HG02973 (cell line): ENCODE results near the gene TNK2.

ENCODE experiments used
- ATAC-seq: cut with Tn5 transposase; IDR thresholded peaks from one replicate; pipeline ENCODE4 v1.9.1; 2021; ENCODE audit warnings: moderate library complexity; ENCODE audit not compliant: unreplicated experiment

Gene TNK2

DNA sequence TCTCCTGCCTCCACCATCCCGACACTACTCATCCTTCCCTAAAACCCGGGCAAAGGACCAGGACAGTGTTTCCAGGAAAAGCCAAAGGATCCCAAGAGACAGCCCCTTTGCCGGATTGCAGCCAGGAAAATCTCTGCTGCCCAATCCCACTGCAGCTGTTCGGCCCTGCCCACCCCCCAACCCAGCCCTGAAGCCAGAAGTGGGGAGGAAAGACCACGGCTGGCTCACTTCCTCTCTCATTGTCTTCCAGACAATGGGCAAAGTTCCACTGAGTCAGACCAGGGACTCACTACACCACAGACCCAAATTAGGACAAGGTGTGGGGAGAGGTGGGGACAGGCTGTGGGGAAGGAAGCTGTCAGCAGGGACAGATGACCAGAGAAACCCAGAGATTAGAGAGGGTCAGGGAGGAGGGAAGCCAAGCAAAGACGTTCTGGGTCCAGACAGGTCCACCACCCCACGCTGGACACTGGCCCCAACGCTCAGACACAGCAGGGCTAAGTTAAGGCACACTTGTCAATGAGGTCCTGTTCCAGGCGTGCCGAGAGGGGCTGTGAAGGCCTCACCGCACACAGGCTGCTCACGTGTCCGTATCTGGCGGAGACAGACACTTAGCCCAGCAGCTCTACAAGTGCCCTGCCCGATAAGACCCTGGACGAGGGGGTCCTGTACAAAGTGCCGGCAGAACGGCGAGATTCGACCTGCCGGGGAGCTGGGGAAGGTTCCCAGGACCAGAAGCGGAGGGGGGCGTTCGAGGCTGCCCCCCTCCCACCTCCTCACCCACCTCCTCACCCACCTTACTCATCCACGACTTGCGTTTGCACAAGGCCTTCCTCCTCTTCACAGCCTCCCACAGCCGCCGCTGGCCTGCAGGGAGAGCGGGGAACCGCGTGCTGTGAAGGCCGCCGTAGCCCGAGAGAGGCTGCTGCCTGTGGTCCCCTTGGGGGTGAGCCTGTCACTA lies 21.9 kb downstream of the TNK2 start:
- ATAC-seq, result no peak

DNA sequence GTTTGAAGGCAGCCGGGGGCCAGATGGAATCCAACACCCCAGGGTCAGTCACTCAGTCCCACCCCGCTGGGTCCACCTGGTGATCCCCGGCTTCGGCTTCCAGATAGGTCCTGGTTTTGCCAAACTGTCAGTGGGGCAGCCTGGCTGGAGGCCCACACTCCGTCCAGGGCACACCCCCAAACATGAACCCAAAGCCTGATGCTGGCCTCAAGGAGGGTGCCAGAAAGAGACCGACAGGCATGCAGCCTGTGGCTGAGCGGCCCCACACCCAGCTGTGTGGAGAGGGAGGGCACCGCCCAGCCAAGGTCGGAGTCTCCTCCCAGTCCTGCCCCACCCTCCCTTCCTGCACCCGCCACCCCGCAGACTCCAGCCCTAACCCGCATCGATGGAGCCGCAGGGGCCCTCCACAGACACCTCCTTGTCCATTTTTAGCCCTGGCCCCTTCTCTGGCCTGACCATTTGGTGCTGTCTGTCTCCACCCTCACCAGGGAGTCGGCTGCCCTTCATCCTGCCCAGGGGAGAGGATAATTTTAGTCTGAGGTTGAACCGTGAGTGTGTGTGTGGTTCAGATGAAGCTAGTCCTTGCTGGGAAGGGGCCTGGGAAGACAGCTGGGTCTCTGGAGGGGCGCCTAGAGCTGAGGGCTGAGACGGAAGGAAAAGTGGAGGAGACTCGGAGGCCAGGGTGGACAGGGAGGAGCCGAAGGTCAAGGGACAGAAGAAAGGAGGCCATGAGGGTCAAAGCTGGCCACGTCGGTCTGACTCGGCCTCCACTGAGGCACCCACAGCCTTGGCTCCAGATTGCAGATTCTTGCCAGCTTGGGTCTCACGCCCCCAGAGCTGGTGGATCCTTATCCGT lies 23.1 kb downstream of the TNK2 start:
- ATAC-seq, result no peak

DNA sequence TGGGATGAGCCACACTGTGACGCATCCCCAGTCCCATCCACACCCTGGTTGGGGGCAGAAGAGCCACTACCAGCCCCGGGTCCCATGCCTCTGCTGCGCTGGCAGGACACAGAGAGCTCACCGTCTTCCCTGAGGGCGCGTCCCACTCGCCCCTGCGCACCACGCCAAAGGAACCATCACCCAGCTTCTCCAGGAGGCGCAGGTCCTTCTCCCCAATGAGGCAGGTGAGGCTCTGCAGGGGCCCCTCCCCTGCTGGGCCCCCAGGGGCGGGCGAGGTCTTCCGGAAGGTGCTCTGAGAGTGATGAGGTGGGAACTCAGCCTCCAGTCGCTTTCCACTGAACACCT lies 23.7 kb downstream of the TNK2 start:
- ATAC-seq, result no peak

DNA sequence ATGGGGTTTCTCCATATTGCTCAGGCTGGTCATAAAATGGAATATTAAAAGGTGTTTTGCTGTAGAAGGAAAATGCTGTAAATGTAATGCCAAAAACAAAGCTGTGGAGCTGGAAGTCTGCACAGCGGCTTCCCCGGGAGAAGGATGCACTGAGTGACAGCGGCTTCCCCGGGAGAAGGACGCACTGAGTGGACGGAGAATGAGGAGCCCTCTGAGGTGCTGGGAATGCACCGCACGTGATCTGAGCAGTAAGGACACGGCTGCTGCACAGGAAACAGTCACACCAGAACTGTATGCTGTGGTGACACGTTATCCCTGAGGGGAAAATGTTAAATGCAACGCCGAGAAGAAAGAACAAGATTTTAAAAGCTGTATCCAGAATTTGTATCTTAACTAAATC lies 24.6 kb downstream of the TNK2 start:
- no peak for ATAC-seq

DNA sequence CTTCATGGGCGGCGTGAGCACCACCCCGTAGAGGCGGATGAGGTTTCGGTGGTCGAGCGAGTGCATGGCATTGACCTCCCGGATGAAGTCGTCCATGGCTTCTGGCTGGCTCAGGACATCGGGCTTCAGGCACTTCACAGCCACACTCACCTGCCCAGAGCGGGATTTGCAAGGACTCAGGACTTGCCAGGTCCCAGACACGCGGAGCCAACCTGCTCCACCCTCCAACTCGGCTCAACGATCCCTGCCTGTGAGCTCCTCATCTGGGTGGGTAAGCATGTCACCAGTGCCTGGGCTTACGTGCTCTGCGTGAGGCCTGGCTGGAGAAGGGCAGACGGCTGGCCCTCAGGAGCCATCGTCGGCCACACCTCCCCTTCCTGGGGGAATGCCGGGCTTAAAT lies 25.2 kb downstream of the TNK2 start:
- no peak for ATAC-seq

DNA sequence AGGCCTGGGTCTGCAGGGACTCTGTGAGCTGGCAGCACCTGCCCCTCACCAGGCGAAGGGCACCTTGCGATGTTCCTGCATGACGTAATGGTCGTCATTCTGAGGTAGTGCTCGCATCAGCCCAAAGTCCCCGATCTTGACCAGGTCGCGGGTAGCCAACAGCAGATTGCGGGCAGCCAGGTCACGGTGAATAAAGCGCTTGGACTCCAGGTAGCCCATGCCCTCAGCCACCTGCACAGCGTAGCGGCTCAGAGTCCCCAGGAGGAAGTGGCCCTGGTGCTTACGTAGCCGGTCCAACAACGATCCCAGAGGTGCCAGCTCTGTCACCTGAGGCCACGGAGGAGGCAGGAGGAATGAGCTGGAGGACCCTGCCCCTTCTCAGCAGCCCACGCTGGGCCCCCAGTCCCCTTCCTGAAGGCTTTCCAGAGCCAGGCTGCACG lies 26.3 kb downstream of the TNK2 start:
- ATAC-seq, result no peak

DNA sequence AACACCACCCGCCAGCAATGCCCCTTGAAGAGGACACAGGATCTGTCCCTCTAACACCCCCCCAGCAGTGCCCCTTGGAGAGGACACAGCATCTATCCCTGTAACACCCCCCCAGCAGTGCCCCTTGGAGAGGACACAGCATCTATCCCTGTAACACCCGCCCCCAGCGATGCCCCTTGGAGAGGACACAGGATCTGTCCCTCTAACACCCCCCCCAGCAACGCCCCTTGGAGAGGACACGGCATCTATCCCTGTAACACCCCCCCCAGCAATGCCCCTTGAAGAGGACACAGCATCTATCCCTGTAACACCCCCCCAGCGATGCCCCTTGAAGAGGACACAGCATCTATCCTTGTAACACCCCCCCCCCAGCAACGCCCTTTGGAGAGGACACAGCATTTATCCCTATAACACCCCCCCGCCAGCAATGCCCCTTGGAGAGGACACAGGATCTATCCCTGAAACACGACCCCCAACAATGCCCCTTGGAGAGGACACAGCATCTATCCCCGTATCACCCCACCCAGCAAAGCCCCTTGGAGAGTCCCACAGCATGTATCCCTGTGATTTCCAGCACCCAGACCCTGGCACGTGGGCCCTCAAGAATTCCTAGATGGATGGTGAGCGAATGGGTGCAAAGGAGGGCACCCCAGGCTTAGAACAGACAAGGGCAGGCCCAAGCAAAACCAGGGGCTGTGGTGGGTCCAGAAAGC lies 26.9 kb downstream of the TNK2 start:
- ATAC-seq, result no peak

DNA sequence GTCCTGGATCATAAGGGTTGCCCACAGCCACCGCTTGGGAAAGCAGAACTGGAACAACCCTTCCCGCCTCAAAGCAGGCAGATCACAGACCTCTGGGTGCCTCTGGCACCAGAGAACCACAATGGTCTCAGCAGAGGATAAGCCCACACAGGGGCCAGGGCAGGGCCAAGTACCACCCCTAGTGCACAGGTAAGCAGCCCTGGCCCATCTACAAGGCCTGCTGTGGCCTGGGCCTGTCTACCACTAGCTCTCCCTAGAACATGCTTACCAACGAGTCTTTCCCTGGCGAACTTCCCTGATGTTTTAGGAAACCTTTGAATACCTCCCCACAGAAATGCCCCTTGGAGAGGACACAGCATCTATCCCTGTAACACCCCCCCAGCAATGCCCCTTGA lies 28.3 kb downstream of the TNK2 start:
- ATAC-seq, result no peak

DNA sequence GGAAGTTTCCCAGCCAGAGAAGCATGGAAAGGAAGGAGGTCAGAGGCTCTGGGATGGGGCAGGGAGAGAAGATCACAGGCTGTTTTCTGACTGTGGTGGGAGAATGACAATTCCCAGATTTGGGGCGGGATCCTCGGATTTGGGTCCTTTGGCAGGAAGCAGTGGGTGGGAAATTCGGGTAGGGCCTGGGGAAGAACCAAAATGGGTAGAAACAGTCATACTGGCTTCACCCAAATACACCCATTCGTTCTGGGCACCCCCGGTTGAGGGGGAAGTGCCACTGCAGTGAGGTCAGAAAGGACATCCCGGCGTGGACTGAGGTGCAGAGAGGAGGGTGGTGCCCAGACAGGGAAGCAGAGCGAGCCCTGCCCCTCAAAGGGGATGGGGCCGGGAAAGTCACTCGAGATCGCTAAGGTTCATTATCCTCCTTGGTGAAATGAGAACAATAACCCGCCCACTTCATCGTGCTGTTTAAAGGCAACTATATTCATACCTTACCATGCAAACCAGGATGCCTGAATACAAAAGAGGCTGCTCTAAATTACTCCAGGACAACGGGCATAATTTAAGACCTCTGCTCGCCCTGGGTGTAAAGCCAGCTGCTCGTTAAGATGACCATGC lies 28.8 kb downstream of the TNK2 start:
- no peak for ATAC-seq

DNA sequence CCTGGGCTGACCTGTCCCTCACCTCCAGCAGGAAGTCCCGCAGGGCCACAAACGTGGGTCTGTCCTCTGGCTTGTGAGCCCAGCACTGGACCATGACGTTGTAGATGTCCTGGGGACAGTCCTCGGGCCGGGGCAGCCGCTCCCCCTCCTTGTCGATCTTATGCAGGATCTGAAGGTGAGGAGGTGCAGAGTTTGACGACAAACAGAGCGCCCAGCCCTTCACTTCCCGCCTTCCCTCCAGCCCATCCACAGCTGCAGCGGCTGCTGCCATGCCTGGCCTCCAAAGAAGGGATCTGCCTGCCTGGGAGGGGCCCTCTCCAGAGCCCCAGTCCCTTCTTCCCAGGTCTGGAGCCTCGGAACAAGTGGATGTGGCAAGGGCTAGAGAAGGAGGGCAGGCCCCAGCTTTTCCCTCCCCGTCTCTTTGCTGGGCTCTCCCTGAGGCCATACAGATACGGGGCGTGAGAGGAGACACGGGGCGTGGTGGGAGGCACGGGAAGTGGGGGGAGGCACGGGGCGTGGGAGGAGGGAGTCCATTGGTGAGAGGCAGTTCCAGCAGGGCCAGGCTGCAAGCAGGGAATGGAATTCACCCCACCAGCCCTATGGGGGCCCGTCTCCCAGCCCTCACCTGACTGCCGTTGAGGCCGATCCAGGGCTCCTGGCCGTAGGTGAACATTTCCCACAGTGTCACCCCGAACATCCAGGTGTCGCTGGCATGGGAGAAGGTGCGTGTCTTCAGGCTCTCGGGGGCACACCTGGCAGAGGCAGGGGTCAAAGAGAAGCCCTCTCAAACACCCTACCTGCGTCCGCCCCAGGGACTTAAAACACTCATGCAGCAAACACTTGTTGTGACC lies 29.7 kb downstream of the TNK2 start:
- no peak for ATAC-seq

DNA sequence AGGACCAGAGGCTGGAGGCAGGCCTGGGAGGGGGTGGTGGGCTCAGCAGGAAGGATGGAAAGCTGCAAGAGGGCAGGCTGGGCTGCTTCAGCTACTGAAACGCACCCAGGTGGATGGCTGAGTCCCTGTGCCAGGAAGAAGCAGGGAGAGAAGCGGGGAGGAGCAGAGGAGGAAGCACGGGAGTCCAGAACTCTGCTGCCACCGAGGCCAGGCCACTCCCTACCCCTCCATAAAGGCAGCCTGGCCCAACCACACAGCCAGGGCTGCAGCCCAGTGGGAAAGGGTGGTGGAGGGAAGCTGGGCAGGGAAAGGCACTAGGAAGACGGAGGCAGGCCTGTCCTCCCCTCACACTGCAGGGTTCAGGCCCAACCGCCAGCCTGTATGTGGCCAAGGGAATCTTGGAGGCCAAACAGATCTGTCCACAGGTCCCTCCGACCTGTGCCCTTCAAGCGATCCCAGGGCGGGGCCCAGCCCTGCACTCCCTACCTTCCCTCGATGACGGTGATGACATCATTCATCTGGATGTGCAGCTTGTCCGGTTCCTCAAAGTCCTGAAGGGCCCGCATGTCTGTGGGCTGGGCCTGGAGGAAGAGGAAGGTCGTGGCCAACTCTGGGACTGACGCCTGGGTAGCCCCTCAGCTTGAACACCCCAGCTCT lies 30.5 kb downstream of the TNK2 start:
- no peak for ATAC-seq

DNA sequence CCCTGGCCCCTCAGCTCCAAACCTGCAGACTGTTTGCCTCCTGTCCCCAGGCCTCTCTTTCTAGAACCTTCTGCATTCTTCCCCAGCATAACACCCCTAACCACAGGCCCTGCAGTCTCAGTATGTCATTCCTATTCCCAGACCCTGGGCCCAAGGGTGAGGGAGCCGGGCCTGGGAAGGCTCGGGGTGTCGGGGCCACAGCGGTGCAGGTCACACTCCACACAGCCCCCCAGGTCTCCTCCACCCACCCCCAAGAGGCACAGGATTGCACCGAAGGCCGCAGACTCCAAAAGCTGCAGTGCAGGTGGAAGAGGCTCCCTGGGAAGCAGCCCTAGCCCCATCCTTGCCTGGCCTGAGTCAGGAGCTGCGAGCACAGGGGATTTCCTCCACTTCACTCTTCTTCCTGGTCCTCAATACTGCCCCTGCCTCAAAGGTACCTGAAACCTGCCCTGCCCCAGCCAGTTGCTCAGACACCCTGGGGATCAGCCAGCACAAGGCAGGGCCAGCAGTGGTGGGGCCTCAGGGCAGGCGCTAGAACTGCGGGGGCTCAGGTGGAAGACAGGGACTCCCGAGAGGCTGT lies 31.1 kb downstream of the TNK2 start:
- no peak for ATAC-seq

DNA sequence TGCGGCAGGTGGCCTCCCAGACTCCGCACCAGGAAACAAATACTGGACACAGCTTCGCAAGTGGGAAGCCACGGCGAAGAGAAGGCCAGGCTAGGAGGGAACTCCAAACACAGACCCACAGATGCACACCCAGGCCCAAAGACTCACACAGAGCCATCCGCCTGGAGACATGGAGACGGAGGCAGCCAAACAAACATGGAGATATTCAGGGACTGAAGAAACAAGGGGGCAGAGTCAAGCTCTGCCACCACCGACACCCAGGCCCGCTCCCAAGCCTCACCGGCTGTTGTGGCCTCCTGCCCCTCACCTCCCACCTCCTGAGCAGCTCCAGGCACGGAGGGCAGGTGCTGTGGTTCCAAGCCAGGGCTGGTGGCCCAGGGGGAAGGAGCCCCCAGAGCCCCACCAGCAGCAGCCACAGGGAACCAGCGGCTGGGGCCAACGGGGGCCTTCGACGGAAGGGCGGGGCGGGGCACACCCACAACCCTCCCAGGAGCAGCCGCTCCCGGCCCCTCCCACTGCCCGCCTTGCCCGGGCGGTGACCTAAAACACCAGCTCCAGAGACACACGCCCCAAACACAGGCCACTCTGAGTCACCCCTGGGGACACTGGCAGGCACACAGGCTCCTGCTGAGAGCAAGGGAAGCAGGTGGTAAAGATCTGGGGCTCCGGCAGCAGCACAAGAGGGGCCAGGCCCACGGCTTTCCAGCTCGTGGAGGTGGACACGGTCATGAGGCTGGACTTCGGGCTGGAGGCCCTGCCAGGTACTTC lies 31.9 kb downstream of the TNK2 start:
- no peak for ATAC-seq

DNA sequence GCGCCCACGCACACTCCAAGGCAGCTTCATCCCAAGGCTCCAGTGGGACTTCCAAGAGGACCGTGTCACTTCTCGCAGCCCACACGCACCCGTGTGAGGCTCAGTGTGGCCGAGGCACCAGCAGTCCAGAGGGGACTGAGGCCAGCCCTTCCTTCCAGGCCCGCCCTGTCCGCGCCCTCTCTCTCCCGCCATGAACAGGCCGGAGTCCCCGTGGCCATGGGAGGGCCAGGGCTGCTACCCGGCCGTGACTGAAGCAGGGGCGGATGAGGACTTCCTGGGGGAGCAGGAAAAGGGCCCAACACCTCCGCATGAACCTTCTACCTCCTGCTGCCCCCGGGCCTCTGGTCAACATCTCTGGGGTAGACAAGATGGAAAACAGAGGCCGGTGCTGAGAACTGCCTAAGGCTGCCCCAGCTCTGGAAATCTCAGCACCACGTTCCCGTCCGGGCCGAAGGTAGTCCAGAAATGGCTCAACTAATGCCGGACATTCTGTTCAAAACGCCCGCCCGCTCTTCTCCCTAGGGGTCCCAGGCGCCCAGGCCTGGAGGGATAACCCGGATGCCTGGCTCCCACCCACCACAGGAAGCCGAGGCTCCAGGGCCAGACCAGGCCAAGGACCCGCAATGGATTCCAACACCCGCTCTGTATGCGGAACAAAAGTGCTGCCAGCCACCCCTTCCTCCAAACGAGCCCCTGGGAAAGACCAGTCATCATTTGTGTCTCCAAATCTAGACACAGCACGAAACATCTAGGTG lies 32.7 kb downstream of the TNK2 start:
- no peak for ATAC-seq

DNA sequence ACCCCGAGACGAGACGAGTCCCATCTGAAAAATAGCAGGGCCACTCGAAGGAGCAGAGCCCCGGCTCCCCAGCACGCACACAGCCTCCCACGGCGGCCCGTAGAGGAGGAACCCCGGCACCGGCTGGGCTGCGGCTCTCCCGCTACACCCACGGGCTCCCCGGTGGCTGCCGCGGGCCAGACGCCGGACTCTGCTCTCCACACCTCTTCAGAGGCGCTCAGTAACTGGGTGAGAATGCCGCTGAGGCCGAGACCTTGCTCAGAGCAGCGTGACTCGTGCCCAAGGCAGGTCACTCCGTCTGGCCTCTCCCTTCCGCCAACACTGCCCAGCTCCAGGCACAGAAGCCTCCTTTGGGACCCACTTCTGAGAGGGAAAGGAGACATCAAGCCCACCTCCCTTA lies 34.4 kb downstream of the TNK2 start:
- ATAC-seq, result no peak

DNA sequence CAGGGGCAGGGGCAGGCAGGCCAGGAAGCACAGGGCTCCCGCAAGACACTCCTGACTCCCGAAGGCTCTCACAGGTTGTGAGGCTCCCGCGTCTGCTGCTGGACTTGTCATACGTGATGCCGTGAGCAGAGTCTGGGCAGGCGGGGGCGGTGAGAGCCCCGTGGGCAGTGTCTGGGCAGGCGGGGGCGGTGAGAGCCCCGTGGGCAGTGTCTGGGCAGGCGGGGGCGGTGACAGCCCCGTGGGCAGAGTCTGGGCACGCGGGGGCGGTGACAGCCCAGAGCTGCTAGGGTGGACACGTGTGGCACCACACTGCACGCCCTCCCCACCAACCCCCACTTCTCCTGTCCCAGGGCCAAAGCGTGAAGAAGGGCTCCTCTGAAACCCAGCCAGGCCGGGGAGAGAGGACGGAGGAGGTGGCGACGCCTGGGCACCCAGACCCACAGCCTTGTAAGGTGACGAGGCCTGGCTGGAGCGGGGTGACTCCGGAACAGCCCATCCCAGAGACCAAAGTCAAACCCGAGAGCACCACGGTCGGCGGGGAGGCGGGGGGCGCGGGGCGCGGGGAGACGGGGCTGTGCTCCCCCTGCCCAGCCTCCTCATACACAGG lies 35.0 kb downstream of the TNK2 start:
- ATAC-seq, result no peak

DNA sequence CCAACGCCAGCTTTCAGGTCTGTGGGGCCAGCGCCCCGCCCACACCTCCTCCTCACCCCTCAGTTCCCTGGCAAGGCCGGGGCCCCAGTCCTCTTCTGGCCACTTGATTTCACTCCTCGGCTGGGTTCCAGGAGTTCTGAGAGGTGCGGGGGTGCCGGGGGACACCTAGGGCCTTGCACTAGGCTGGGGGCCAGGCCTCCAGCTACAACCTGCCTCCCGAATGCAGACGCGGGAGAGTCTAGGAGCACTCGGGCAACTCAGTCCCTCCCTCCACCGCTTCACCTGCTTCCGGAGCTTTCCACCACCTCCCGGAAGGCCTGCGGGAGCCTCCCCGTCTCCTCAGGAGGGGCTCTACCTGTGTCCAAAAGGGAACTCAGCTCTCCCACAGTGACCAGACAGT lies 35.6 kb downstream of the TNK2 start:
- ATAC-seq, result no peak
